ENCODE data around the gene PRKAG3.

The PRKAG3 gene

GRCh38 chr2:218805627-218806026 lies 26.0 kb downstream of the PRKAG3 start:
- Mint-ChIP-seq H3K36me3 (ENCODE audit: low read depth) (no peaks in the 10 kb centered on the region), H3K27me3 (peaks cover 47% of the 10 kb centered on the region), H3K9me3 (peaks cover 9% of the 10 kb centered on the region), H3K4me1 (peaks cover 8% of the 10 kb centered on the region), H3K4me3 (no peak overlapping the region), H3K27ac (no peak overlapping the region)
- DNase-seq (no peak), ATAC-seq (no peak)

- Mint-ChIP-seq H3K27ac (no peak overlapping the region), H3K9me3 (peaks cover 9% of the 10 kb centered on the region), H3K27me3 (peaks cover 49% of the 10 kb centered on the region), H3K36me3 (ENCODE audit: low read depth) (no peaks in the 10 kb centered on the region), H3K4me3 (no peak overlapping the region), H3K4me1 (peaks cover 8% of the 10 kb centered on the region)
- DNase-seq (no peak), ATAC-seq (no peak)
These were observed 26.8 kb downstream of the PRKAG3 start for GRCh38 chr2:218804817-218805216.

GRCh38 chr2:218802386-218802994 lies 29.1 kb downstream of the PRKAG3 start:
- no peaks in the 10 kb centered on the region for H3K36me3 Mint-ChIP-seq (ENCODE audit: low read depth)
- no peak for DNase-seq
- no peak for ATAC-seq
- H3K27me3 Mint-ChIP-seq: peaks cover 47% of the 10 kb centered on the region
- no peak overlapping the region for H3K4me3 Mint-ChIP-seq
- H3K4me1 Mint-ChIP-seq: peaks cover 8% of the 10 kb centered on the region
- no peak overlapping the region for H3K27ac Mint-ChIP-seq
- peaks cover 9% of the 10 kb centered on the region for H3K9me3 Mint-ChIP-seq

- DNase-seq (no peak), ATAC-seq (no peak)
- Mint-ChIP-seq H3K4me3 (no peak overlapping the region), H3K27me3 (peaks cover 34% of the 10 kb centered on the region), H3K27ac (no peak overlapping the region), H3K4me1 (peaks cover 4% of the 10 kb centered on the region), H3K36me3 (ENCODE audit: low read depth) (no peaks in the 10 kb centered on the region), H3K9me3 (peaks cover 5% of the 10 kb centered on the region)
These were observed 31.6 kb downstream of the PRKAG3 start for GRCh38 chr2:218799990-218800389.

GRCh38 chr2:218798767-218799504 lies 32.7 kb downstream of the PRKAG3 start:
- no peak overlapping the region for H3K27ac Mint-ChIP-seq
- no peak for ATAC-seq
- peaks cover 4% of the 10 kb centered on the region for H3K4me1 Mint-ChIP-seq
- no peaks in the 10 kb centered on the region for H3K36me3 Mint-ChIP-seq (ENCODE audit: low read depth)
- no peaks in the 10 kb centered on the region for H3K9me3 Mint-ChIP-seq
- H3K27me3 Mint-ChIP-seq: peaks cover 25% of the 10 kb centered on the region
- H3K4me3 Mint-ChIP-seq: no peak overlapping the region
- DNase-seq: no peak

GRCh38 chr2:218796691-218797090 lies 34.9 kb downstream of the PRKAG3 start:
- Mint-ChIP-seq H3K27ac (no peak overlapping the region), H3K9me3 (no peaks in the 10 kb centered on the region), H3K4me3 (no peak overlapping the region), H3K4me1 (no peaks in the 10 kb centered on the region), H3K36me3 (ENCODE audit: low read depth) (no peaks in the 10 kb centered on the region), H3K27me3 (peaks cover 31% of the 10 kb centered on the region)
- DNase-seq (no peak), ATAC-seq (no peak)

- Mint-ChIP-seq H3K27me3 (peaks cover 14% of the 10 kb centered on the region), H3K36me3 (ENCODE audit: low read depth) (no peaks in the 10 kb centered on the region), H3K4me3 (no peak overlapping the region), H3K9me3 (no peaks in the 10 kb centered on the region), H3K27ac (no peak overlapping the region), H3K4me1 (no peaks in the 10 kb centered on the region)
- ATAC-seq (no peak), DNase-seq (no peak)
These were observed 39.2 kb downstream of the PRKAG3 start for GRCh38 chr2:218792433-218792832.

GRCh38 chr2:218788529-218789255 lies 42.9 kb downstream of the PRKAG3 start:
- no peaks in the 10 kb centered on the region for H3K36me3 Mint-ChIP-seq (ENCODE audit: low read depth)
- H3K4me1 Mint-ChIP-seq: no peaks in the 10 kb centered on the region
- ATAC-seq: no peak
- no peak overlapping the region for H3K4me3 Mint-ChIP-seq
- DNase-seq: no peak
- H3K27me3 Mint-ChIP-seq: peaks cover 24% of the 10 kb centered on the region
- no peaks in the 10 kb centered on the region for H3K9me3 Mint-ChIP-seq
- no peak overlapping the region for H3K27ac Mint-ChIP-seq

GRCh38 chr2:218786133-218786532 lies 45.5 kb downstream of the PRKAG3 start:
- no peak overlapping the region for H3K4me3 Mint-ChIP-seq
- peaks cover 3% of the 10 kb centered on the region for H3K4me1 Mint-ChIP-seq
- no peaks in the 10 kb centered on the region for H3K36me3 Mint-ChIP-seq (ENCODE audit: low read depth)
- no peaks in the 10 kb centered on the region for H3K9me3 Mint-ChIP-seq
- no peak overlapping the region for H3K27ac Mint-ChIP-seq
- H3K27me3 Mint-ChIP-seq: peaks cover 32% of the 10 kb centered on the region
- DNase-seq (no peak), ATAC-seq (no peak)

- no peak overlapping the region for H3K27ac Mint-ChIP-seq
- peaks cover 4% of the 10 kb centered on the region for H3K4me1 Mint-ChIP-seq
- ATAC-seq: no peak
- H3K27me3 Mint-ChIP-seq: peaks cover 38% of the 10 kb centered on the region
- no peaks in the 10 kb centered on the region for H3K9me3 Mint-ChIP-seq
- H3K4me3 Mint-ChIP-seq: no peak overlapping the region
- no peak for DNase-seq
- H3K36me3 Mint-ChIP-seq (ENCODE audit: low read depth): no peaks in the 10 kb centered on the region
These were observed 46.5 kb downstream of the PRKAG3 start for GRCh38 chr2:218785103-218785502.

- H3K27ac Mint-ChIP-seq: no peak overlapping the region
- H3K27me3 Mint-ChIP-seq: peaks cover 44% of the 10 kb centered on the region
- peaks cover 6% of the 10 kb centered on the region for H3K9me3 Mint-ChIP-seq
- DNase-seq (no peak), ATAC-seq (no peak)
- peaks cover 4% of the 10 kb centered on the region for H3K4me1 Mint-ChIP-seq
- no peaks in the 10 kb centered on the region for H3K36me3 Mint-ChIP-seq (ENCODE audit: low read depth)
- no peak overlapping the region for H3K4me3 Mint-ChIP-seq
These were observed 47.9 kb downstream of the PRKAG3 start for GRCh38 chr2:218783688-218784087.

- Mint-ChIP-seq H3K27me3 (peaks cover 47% of the 10 kb centered on the region), H3K4me1 (peaks cover 4% of the 10 kb centered on the region), H3K9me3 (peaks cover 9% of the 10 kb centered on the region), H3K36me3 (ENCODE audit: low read depth) (peaks cover 5% of the 10 kb centered on the region), H3K27ac (no peak overlapping the region), H3K4me3 (no peak overlapping the region)
- DNase-seq (no peak), ATAC-seq (no peak)
These were observed 49.1 kb downstream of the PRKAG3 start for GRCh38 chr2:218782528-218782844.

- DNase-seq (peak; percentile 10), ATAC-seq (peak; percentile 15)
- peaks cover 10% of the 10 kb centered on the region for H3K36me3 Mint-ChIP-seq (ENCODE audit: low read depth)
- peaks cover 4% of the 10 kb centered on the region for H3K4me1 Mint-ChIP-seq
- peaks cover 13% of the 10 kb centered on the region for H3K9me3 Mint-ChIP-seq
- no peak within 1 kb of the TSS for H3K4me3 Mint-ChIP-seq
- H3K27ac Mint-ChIP-seq: no peak within 1 kb of the TSS
- H3K27me3 Mint-ChIP-seq: peaks cover 45% of the 10 kb centered on the region
These were observed 49.7 kb downstream of the PRKAG3 start, which contains the start of gene CYP27A1 for GRCh38 chr2:218781691-218782527. TSS of gene CYP27A1 (plus strand) at chr2:218782147. CDS start at chr2:218782183, 36 bp downstream.

GRCh38 chr2:218780851-218781690 lies 50.5 kb downstream of the PRKAG3 start:
- ATAC-seq (no peak), DNase-seq (no peak)
- Mint-ChIP-seq H3K27ac (no peak overlapping the region), H3K4me1 (peaks cover 4% of the 10 kb centered on the region), H3K9me3 (peaks cover 17% of the 10 kb centered on the region), H3K4me3 (no peak overlapping the region), H3K36me3 (ENCODE audit: low read depth) (peaks cover 13% of the 10 kb centered on the region), H3K27me3 (peaks cover 45% of the 10 kb centered on the region)

All from activated naive CD8-positive, alpha-beta T cell treated with anti-CD3 and anti-CD28 coated beads, Interleukin-2, amount 50 U/mL, for 24 hours (primary cell).